Measurements from ENCODE around the gene TELO2. TPM values are rescaled to one million over a fixed set of nuclear protein-coding genes. Genes with fewer than 3 reads are reported as not detected.

TELO2 gene
- total and polyA plus RNA-seq, 2 donors (not counting 3 experiments of a cell fraction or from before 2014, with no cell fraction given), result 30.7 to 61.6 TPM

DNA sequence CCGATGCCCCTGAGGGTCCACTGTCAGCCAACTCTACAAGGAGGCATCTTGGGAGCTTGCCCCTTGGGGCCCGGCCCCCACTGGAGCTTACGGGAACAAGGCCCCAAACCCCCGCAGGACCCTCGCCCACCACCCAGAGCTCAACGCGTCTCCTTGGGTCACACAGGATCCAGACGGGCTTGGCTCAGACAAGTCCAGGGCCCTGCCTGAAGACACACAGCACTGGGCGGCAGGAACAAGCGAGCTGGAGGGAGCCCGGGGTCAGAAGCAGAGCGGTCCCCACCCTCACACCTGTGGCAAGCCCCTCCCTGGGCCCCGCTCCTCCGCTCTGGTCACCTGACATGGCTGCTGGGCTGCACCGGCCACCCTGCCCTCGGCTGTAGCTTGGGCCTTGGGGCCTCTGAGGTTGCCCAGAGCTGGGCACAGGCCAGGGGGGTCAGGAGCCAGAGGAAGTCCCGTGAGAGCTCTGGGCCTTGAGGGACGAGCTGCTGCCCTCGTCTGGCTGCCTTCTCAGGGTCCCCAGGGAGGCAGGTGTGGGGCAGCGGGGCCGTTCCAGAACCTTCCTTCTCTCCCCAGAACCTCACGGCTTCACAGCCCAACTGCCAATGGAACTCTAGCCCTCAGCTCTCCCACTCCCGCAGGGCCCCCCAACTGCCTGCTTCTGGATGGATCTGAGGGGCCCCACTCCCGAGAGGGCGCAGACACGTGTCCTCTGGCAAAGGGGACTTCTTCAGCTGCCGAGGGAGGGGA lies 49.0 kb upstream of the TELO2 start, which contains the start of gene CCDC154:
CCDC154 (minus strand) TSS at position 577 of the 750 bp plus-strand sequence; CDS start at position 343, 234 bp downstream.
- H3K27ac ChIP-seq (ENCODE audit: insufficient read depth, low read depth, low read length), result no peak within 1 kb of the TSS
- FAIRE-seq (no peak), DNase-seq (ENCODE audit: low read depth, low spot score) (no peak)
- ChIA-PET CTCF (interaction anchor here (2.0 kb wide), 1 partner anchor 143 kb away, joined by 5 read pairs; no protein-coding TSS in a partner anchor), POLR2A (no interaction called here)
- no peaks in the 10 kb centered on the region for H3K27me3 ChIP-seq (ENCODE audit: control insufficient read depth in 2 of 2, insufficient read depth in 2 of 2, low read length in 2 of 2)
- H3K4me1 ChIP-seq (ENCODE audit: control insufficient read depth, extremely low read depth, insufficient read depth, low read length), result no peaks in the 10 kb centered on the region
- no TSS peak for BruUV-seq (replicated peaks)
- H3K9me3 ChIP-seq (replicated peaks; ENCODE audit: control insufficient read depth, insufficient read depth, low read length), result no peaks in the 10 kb centered on the region
- H3K36me3 ChIP-seq (ENCODE audit: control insufficient read depth in 2 of 2, extremely low read depth in 1 of 2, insufficient read depth in 2 of 2, low read length in 2 of 2), result peaks cover 0 to 14% of the 10 kb centered on the region in 2 experiments
- dilution Hi-C loops (cut with MboI; ENCODE audit: extremely low pct_ligation_motif_present, low sequenced_read_pairs) (no loop called here), intact Hi-C loops (cut with micrococcal nuclease) (no loop called here)
- no peak within 1 kb of the TSS for H3K4me3 ChIP-seq (replicated peaks in 1 of 3; ENCODE audit: insufficient read depth in 1 of 3, low read depth in 1 of 3, low read length in 3 of 3)
- no peak within 1 kb of the TSS for H2AFZ ChIP-seq (ENCODE audit: low read depth, low read length)
- H3K79me2 ChIP-seq (ENCODE audit: control insufficient read depth, insufficient read depth, low read length), result no peaks in the 10 kb centered on the region
- TF ChIP-seq, protein P1, sequence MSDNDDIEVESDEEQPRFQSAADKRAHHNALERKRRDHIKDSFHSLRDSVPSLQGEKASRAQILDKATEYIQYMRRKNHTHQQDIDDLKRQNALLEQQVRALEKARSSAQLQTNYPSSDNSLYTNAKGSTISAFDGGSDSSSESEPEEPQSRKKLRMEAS (IDR thresholded peaks at IDR 0.05; ENCODE audit: insufficient read depth, insufficient read length), result no peak
- TF ChIP-seq GATA2 (IDR thresholded peaks at IDR 0.05; ENCODE audit: insufficient read depth, insufficient read length, low read depth, low read length), result no peak
- no peak for TF ChIP-seq MYC (IDR thresholded peaks at IDR 0.05; ENCODE audit: low read depth, low read length)
- no peak for TF ChIP-seq JUN (IDR thresholded peaks at IDR 0.05; ENCODE audit: borderline replicate concordance, insufficient read depth, insufficient read length, low read depth)
- no peak for TF ChIP-seq EZH2 (IDR thresholded peaks at IDR 0.05; ENCODE audit: borderline replicate concordance, low read depth, low read length, severe bottlenecking)
- TF ChIP-seq, protein P2, sequence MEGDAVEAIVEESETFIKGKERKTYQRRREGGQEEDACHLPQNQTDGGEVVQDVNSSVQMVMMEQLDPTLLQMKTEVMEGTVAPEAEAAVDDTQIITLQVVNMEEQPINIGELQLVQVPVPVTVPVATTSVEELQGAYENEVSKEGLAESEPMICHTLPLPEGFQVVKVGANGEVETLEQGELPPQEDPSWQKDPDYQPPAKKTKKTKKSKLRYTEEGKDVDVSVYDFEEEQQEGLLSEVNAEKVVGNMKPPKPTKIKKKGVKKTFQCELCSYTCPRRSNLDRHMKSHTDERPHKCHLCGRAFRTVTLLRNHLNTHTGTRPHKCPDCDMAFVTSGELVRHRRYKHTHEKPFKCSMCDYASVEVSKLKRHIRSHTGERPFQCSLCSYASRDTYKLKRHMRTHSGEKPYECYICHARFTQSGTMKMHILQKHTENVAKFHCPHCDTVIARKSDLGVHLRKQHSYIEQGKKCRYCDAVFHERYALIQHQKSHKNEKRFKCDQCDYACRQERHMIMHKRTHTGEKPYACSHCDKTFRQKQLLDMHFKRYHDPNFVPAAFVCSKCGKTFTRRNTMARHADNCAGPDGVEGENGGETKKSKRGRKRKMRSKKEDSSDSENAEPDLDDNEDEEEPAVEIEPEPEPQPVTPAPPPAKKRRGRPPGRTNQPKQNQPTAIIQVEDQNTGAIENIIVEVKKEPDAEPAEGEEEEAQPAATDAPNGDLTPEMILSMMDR (IDR thresholded peaks at IDR 0.05; ENCODE audit: extremely low read depth in 1 of 2, insufficient read depth in 1 of 2, low read depth in 1 of 2, low read length in 2 of 2), result no peak
- no peak for TF ChIP-seq POLR2AphosphoS5 (IDR thresholded peaks at IDR 0.05; ENCODE audit: insufficient read depth, low read depth, low read length)
- no peak for TF ChIP-seq POLR2A (IDR thresholded peaks at IDR 0.05; ENCODE audit: low read depth, low read length)
- no peak for TF ChIP-seq FOS (IDR thresholded peaks at IDR 0.05; ENCODE audit: borderline replicate concordance, insufficient read depth, low read length)
- H3K9me1 ChIP-seq (replicated peaks; ENCODE audit: control insufficient read depth, extremely low read depth, insufficient read depth, low read length), result no peaks in the 10 kb centered on the region
- no peaks in the 10 kb centered on the region for H4K20me1 ChIP-seq (replicated peaks; ENCODE audit: control insufficient read depth, extremely low read depth, insufficient read depth, low read length)
- no peak within 1 kb of the TSS for H3K4me2 ChIP-seq (ENCODE audit: insufficient read depth, low read length)
- no peak within 1 kb of the TSS for H3K9ac ChIP-seq (replicated peaks; ENCODE audit: extremely low read depth, insufficient read depth, low read length)

Measured in endothelial cell of umbilical vein (primary cell).